ENCODE measurements around the gene LIFR. TPM values are rescaled to one million over a fixed set of nuclear protein-coding genes. Genes with fewer than 3 reads are reported as not detected.

The LIFR gene
- total RNA-seq, 1 donor from 2014 or later, result 16.0 TPM

GRCh38 chr5:38553001-38553521 lies 3.4 kb downstream of the LIFR start:
- H3K4me2 ChIP-seq (ENCODE audit: low read length), result no peak overlapping the region
- H3K4me1 ChIP-seq (ENCODE audit: insufficient read depth, low read length), result peaks cover 38% of the 10 kb centered on the region
- no peak for TF ChIP-seq CTCF (IDR thresholded peaks at IDR 0.05; ENCODE audit: insufficient read depth, low read depth, low read length)
- no peak for TF ChIP-seq EZH2 (IDR thresholded peaks at IDR 0.05; ENCODE audit: insufficient read depth, low read length)
- no peak overlapping the region for H3K9ac ChIP-seq (ENCODE audit: low read length)
- H3K79me2 ChIP-seq (ENCODE audit: insufficient read depth, low read length), result peaks cover 29% of the 10 kb centered on the region
- H3K27ac Mint-ChIP-seq (ENCODE audit: unreplicated experiment), result no peak overlapping the region
- H3K9me3 Mint-ChIP-seq (ENCODE audit: unreplicated experiment), result no peaks in the 10 kb centered on the region
- H3K4me3 Mint-ChIP-seq (ENCODE audit: unreplicated experiment), result no peak overlapping the region
- H3K36me3 ChIP-seq (ENCODE audit: insufficient read depth, low read length), result no peaks in the 10 kb centered on the region
- H3K4me1 Mint-ChIP-seq (ENCODE audit: low read depth, unreplicated experiment), result peaks cover 34% of the 10 kb centered on the region
- H3K4me3 ChIP-seq (ENCODE audit: insufficient read depth, low read depth, low read length), result no peak overlapping the region
- H3K27me3 ChIP-seq (ENCODE audit: insufficient read depth, low read length), result no peaks in the 10 kb centered on the region
- no peaks in the 10 kb centered on the region for H3K27me3 Mint-ChIP-seq (ENCODE audit: low read depth, unreplicated experiment)
- H4K20me1 ChIP-seq (ENCODE audit: insufficient read depth, low read length), result peaks cover 30% of the 10 kb centered on the region
- H2AFZ ChIP-seq (ENCODE audit: low read depth, low read length), result no peak overlapping the region
- FAIRE-seq, result no peak
- H3K36me3 Mint-ChIP-seq (ENCODE audit: low read depth, unreplicated experiment), result no peaks in the 10 kb centered on the region
- no peak overlapping the region for H3K27ac ChIP-seq (ENCODE audit: low read depth, low read length)
- H3K9me3 ChIP-seq (ENCODE audit: insufficient read depth, low read depth, low read length), result no peaks in the 10 kb centered on the region
- no peak for DNase-seq (ENCODE audit: low read depth)

- Mint-ChIP-seq H3K27me3 (ENCODE audit: low read depth, unreplicated experiment) (no peaks in the 10 kb centered on the region), H3K4me1 (ENCODE audit: low read depth, unreplicated experiment) (peaks cover 42% of the 10 kb centered on the region), H3K9me3 (ENCODE audit: unreplicated experiment) (no peaks in the 10 kb centered on the region), H3K27ac (ENCODE audit: unreplicated experiment) (no peak overlapping the region), H3K36me3 (ENCODE audit: low read depth, unreplicated experiment) (no peaks in the 10 kb centered on the region), H3K4me3 (ENCODE audit: unreplicated experiment) (no peak overlapping the region)
- H3K9ac ChIP-seq (ENCODE audit: low read length), result no peak overlapping the region
- H3K36me3 ChIP-seq (ENCODE audit: insufficient read depth, low read length), result no peaks in the 10 kb centered on the region
- DNase-seq (ENCODE audit: low read depth), result peak; percentile 41
- H3K4me3 ChIP-seq (ENCODE audit: insufficient read depth, low read depth, low read length), result no peak overlapping the region
- peaks cover 34% of the 10 kb centered on the region for H4K20me1 ChIP-seq (ENCODE audit: insufficient read depth, low read length)
- FAIRE-seq, result peak; percentile 65
- peak; percentile 80 for TF ChIP-seq CTCF (IDR thresholded peaks at IDR 0.05; ENCODE audit: insufficient read depth, low read depth, low read length)
- no peak for TF ChIP-seq EZH2 (IDR thresholded peaks at IDR 0.05; ENCODE audit: insufficient read depth, low read length)
- H3K27me3 ChIP-seq (ENCODE audit: insufficient read depth, low read length), result no peaks in the 10 kb centered on the region
- peaks cover 36% of the 10 kb centered on the region for H3K4me1 ChIP-seq (ENCODE audit: insufficient read depth, low read length)
- H3K79me2 ChIP-seq (ENCODE audit: insufficient read depth, low read length), result peaks cover 42% of the 10 kb centered on the region
- no peaks in the 10 kb centered on the region for H3K9me3 ChIP-seq (ENCODE audit: insufficient read depth, low read depth, low read length)
- H3K27ac ChIP-seq (ENCODE audit: low read depth, low read length), result no peak overlapping the region
- H2AFZ ChIP-seq (ENCODE audit: low read depth, low read length), result no peak overlapping the region
- H3K4me2 ChIP-seq (ENCODE audit: low read length), result no peak overlapping the region
Observed at GRCh38 chr5:38551030-38552017, 5.1 kb downstream of the LIFR start.
